OCI-LY1 (cell line): Measurements from ENCODE around the gene BIVM.

ENCODE experiments used
- CTCF ChIP-seq: fragments of 200-600 bp; sonication (generic), shearing (Covaris generic); IDR thresholded peaks from 2 replicates; pipeline ENCODE4 v1.5.1; 2017; ENCODE audit warnings: mild to moderate bottlenecking, antibody characterized with exemption, low read length, moderate library complexity, mixed read lengths
- EZH2 ChIP-seq: fragments of 200-600 bp; sonication (generic), shearing (Covaris generic); IDR thresholded peaks from 2 replicates; pipeline ENCODE4 v1.8.0; 2017; ENCODE audit warnings: borderline replicate concordance, mixed run types, mild to moderate bottlenecking, antibody characterized with exemption, low read length, moderate library complexity, mixed read lengths

GRCh38 chr13:102788683-102789082 lies 10.2 kb upstream of the BIVM start:
- TF ChIP-seq CTCF = no peak
- TF ChIP-seq EZH2 = no peak
